HEK293T (cell line): ENCODE data around the gene VAT1L.

Source experiments
- ARNT ChIP-seq: fragments of 450-650 bp; IDR thresholded peaks from 2 replicates; pipeline ENCODE4 v1.6.1; 2017; ENCODE audit warnings: mild to moderate bottlenecking
- BHLHE40 ChIP-seq: fragments of 450-650 bp; IDR thresholded peaks from 2 replicates; pipeline ENCODE4 v1.6.1; 2016; ENCODE audit warnings: mild to moderate bottlenecking, moderate library complexity, borderline replicate concordance
- FOXM1 ChIP-seq: fragments of 450-650 bp; IDR thresholded peaks from 2 replicates; pipeline ENCODE4 v1.6.1; 2017; ENCODE audit warnings: mild to moderate bottlenecking, borderline replicate concordance
- SP1 ChIP-seq: fragments of 450-650 bp; IDR thresholded peaks from 2 replicates; pipeline ENCODE4 v1.6.1; 2017
- TARDBP ChIP-seq: fragments of 450-650 bp; IDR thresholded peaks from 2 replicates; pipeline ENCODE4 v1.6.1; 2016

GRCh38 chr16:77948835-77949234 is 160.5 kb downstream of the VAT1L start:
- TF ChIP-seq TARDBP (no peak), BHLHE40 (no peak), SP1 (no peak), FOXM1 (no peak), ARNT (no peak)
